Tibial artery (tissue), 4 donors: ENCODE data around the gene A1CF.

Source experiments
- DNase-seq, 2 donors: peaks; one replicate each; pipeline ENCODE4 v3.0.0-alpha.2; 2019
- H3K27ac ChIP-seq, 2 donors: fragments of 200-600 bp; sonication (generic) in 1 of 2; 1 replicate in 1 of 2; 2 replicates in 1 of 2; pipeline ENCODE4 v1.5.1; 2018 to 2019; ENCODE audit warnings: mild to moderate bottlenecking in 1 of 2
- H3K27me3 ChIP-seq, 2 donors: fragments of 200-600 bp; sonication (generic) in 1 of 2; one replicate each; pipeline versions ENCODE4 v1.5.1 to v1.6.0; 2016 to 2019
- H3K36me3 ChIP-seq, 3 donors: fragments of 200-600 bp; sonication (generic) in 2 of 3; one replicate each; pipeline ENCODE4 v1.5.1; 2016 to 2019; ENCODE audit warnings: mild to moderate bottlenecking in 2 of 3
- H3K4me1 ChIP-seq, 4 donors: fragments of 200-600 bp; sonication (generic) in 2 of 4; 1 replicate in 3 of 4; 2 replicates in 1 of 4; pipeline ENCODE4 v1.5.1; 2016 to 2019
- H3K4me3 ChIP-seq, 2 donors: fragments of 200-600 bp; sonication (generic) in 1 of 2; 1 replicate in 1 of 2; 2 replicates in 1 of 2; pipeline ENCODE4 v1.5.1; 2018 to 2019; ENCODE audit warnings: mild to moderate bottlenecking in 2 of 2
- H3K9me3 ChIP-seq, 3 donors: fragments of 200-600 bp; sonication (generic) in 1 of 3; one replicate each; pipeline ENCODE4 v1.5.1; 2016 to 2019
- intact Hi-C: fragments of 100-400 bp; cut with DNase I; formaldehyde crosslinking; loops from one replicate; pipeline ENCODE4 v1.15.0; 2023; ENCODE audit warnings: low total_unique reads
- TF ChIP-seq, protein P1 (sequence below), 2 experiments: fragments of 200-600 bp in 1 of 2; fragments of 450-650 bp in 1 of 2; IDR thresholded peaks; one replicate each; pipeline ENCODE4 v1.5.1; 2017 to 2019; ENCODE audit warnings: antibody characterized with exemption in 2 of 2, mild to moderate bottlenecking in 1 of 2, moderate library complexity in 1 of 2

Gene A1CF

GRCh38 chr10:50855461-50855860, 30.0 kb downstream of the A1CF start:
- Histone ChIP-seq H3K27ac (no peak overlapping the region), H3K4me1 (no peaks in the 10 kb centered on the region), H3K9me3 (no peaks in the 10 kb centered on the region), H3K36me3 (no peaks in the 10 kb centered on the region), H3K27me3 (no peaks in the 10 kb centered on the region), H3K4me3 (no peak overlapping the region)
- TF ChIP-seq, protein P1, sequence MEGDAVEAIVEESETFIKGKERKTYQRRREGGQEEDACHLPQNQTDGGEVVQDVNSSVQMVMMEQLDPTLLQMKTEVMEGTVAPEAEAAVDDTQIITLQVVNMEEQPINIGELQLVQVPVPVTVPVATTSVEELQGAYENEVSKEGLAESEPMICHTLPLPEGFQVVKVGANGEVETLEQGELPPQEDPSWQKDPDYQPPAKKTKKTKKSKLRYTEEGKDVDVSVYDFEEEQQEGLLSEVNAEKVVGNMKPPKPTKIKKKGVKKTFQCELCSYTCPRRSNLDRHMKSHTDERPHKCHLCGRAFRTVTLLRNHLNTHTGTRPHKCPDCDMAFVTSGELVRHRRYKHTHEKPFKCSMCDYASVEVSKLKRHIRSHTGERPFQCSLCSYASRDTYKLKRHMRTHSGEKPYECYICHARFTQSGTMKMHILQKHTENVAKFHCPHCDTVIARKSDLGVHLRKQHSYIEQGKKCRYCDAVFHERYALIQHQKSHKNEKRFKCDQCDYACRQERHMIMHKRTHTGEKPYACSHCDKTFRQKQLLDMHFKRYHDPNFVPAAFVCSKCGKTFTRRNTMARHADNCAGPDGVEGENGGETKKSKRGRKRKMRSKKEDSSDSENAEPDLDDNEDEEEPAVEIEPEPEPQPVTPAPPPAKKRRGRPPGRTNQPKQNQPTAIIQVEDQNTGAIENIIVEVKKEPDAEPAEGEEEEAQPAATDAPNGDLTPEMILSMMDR (IDR thresholded peaks at IDR 0.05), result no peak
- intact Hi-C loops, result no loop called here
- no peak for DNase-seq

DNA sequence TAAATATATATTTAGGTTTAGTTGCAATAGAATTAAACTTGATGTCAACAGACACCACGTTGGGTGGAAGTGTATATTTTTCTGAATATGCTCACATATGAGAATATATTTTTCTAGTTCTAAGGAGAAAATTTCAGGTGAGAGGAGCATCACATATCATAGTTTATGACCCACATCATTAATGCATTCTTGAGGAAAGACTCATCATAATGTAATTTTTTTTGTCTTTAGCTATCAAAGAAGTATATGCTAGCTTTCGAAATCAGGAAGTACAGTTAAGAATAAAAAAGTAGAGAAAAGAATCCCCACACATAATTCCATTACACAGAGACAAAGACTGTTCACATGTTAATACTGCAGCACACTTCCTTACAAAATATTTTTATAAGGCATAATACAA, 30.4 kb downstream of the A1CF start:
- no peaks in the 10 kb centered on the region for H3K27me3 ChIP-seq
- H3K4me3 ChIP-seq, result no peak overlapping the region
- H3K27ac ChIP-seq, result no peak overlapping the region
- no peaks in the 10 kb centered on the region for H3K9me3 ChIP-seq
- intact Hi-C loops, result no loop called here
- H3K4me1 ChIP-seq, result no peaks in the 10 kb centered on the region
- TF ChIP-seq, protein P1 (IDR thresholded peaks at IDR 0.05), result no peak
- no peak for DNase-seq
- H3K36me3 ChIP-seq, result no peaks in the 10 kb centered on the region

- no peaks in the 10 kb centered on the region for H3K9me3 ChIP-seq
- DNase-seq, result no peak
- H3K4me3 ChIP-seq, result no peak overlapping the region
- H3K4me1 ChIP-seq, result no peaks in the 10 kb centered on the region
- TF ChIP-seq, protein P1 (IDR thresholded peaks at IDR 0.05), result no peak
- no peaks in the 10 kb centered on the region for H3K27me3 ChIP-seq
- intact Hi-C loops, result no loop called here
- H3K27ac ChIP-seq, result no peak overlapping the region
- no peaks in the 10 kb centered on the region for H3K36me3 ChIP-seq
These were observed 31.9 kb downstream of the A1CF start for GRCh38 chr10:50853557-50853956.

DNA sequence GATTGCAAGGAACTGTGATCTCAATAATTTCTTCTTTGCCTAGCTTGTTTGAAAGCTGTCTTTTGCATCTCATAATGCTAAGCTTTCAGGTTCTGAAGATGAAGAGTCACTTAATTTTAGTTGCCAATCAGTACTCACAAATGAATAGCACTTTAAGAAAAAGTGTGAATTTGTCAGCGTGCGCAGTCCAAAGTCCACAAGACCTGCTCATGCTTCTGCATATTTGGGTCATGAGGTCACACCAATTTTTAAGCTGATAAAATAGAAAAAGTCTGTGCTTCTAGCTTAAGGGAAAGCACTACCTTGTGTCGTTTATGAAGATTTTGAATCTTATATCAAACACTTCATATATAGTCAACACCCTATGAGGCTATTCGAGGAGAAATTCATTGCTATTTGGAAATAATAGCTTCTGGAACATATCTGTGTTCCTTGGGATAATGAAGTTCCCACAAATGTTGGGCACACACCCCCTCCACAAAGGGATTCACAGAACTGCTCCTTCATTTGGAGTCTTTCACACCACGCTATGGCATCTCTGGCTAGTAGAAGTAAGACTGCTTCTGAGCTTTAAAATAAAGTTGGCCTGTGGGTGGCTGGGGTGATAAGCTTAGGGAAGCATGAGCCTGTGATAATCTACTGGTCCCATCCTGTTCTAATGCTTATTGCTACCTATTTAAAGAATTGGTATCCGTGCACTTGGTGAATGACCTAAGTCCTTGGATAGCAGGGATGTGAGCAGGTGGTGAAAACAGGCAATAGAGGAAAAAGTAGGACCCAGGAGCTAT, 33.3 kb downstream of the A1CF start:
- Histone ChIP-seq H3K9me3 (no peaks in the 10 kb centered on the region), H3K27ac (no peak overlapping the region), H3K4me1 (no peaks in the 10 kb centered on the region), H3K36me3 (no peaks in the 10 kb centered on the region), H3K27me3 (no peaks in the 10 kb centered on the region), H3K4me3 (no peak overlapping the region)
- intact Hi-C loops, result no loop called here
- DNase-seq, result no peak
- TF ChIP-seq, protein P1 (IDR thresholded peaks at IDR 0.05), result no peak

GRCh38 chr10:50850578-50851230, 34.7 kb downstream of the A1CF start:
- no peaks in the 10 kb centered on the region for H3K4me1 ChIP-seq
- H3K36me3 ChIP-seq, result no peaks in the 10 kb centered on the region
- no peaks in the 10 kb centered on the region for H3K27me3 ChIP-seq
- DNase-seq, result no peak
- TF ChIP-seq, protein P1 (IDR thresholded peaks at IDR 0.05), result no peak
- H3K27ac ChIP-seq, result no peak overlapping the region
- intact Hi-C loops, result no loop called here
- H3K9me3 ChIP-seq, result no peaks in the 10 kb centered on the region
- H3K4me3 ChIP-seq, result no peak overlapping the region
